ENCODE measurements around the gene RPS6KA6.
"Not testable (repeated sequence)": the region's sequence is repeated elsewhere in the genome, so short reads cannot be mapped to it uniquely, and the experiment has no call there.

RPS6KA6 gene

DNA sequence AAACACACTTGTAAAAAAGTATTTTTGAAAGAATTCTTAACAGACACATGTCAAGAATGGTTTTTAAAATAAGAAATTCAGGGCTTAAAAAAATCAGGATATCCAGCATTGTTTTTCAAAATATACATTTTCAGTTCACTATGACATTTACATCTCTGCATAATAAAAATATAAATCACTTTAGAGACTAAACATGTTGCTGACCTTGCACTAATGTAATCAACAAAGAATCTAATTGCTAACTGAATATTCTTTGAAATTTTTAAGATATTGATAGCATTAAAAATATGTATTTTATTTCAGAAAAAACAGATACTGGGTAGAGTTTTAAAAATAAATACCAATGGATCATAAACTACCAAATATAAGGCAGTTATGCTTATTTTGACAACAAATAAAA, 26.4 kb downstream of the RPS6KA6 start:
- no peak for DNase-seq

DNA sequence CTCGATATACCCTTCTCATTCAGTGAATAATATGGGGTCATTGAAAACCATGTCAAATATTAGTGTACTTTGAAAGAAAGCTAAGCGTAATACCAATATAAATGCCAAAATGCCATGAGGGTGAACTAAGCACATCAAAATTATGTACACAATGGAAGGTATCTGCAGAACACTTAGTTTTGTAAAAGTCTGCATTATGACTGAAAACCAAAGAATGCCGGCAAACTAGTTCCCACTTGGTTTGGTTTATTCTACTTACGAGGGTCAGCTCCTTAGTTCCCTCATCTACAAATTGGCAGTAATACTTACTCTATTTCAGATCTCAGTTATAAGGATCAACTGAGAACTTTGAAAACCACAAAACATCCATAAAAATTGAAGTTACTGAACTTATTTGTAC, 27.3 kb downstream of the RPS6KA6 start:
- no peak for DNase-seq

DNA sequence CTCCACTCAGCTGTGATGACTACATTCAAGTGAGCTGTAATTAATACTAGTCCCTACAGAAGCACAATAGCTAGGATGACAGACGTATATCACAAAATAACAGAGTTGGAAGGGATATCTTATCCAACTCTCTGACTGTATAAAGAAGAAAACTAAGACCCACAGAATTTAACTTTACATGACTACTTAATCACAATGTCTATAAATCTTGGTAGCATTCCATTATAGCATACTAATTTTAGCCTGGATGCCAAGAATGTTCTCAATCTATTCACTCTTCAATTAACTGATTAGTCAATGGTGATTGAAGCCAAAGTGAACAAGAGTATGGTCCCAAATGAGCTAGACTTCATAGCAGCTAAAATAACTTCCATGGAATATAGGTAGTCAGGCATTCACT, 31.2 kb downstream of the RPS6KA6 start:
- DNase-seq, result no peak

DNA sequence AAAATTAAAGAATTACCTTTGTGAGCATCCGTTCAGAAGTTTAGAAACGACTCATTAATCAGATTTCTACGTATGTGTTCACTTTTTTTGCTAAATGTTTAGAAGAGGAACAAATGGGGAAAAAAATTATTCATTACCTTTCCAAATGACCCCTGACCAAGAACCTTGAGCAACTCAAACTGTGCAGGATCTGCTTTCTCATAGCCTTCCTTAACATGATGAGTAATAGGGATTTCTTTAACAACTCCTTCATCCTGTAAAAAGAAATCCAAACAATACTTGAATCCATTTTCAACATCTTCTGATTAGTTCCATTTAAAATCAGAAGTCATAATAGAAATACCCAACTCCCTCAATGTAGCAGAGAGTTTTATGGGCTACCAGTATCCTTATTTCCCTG, 32.1 kb downstream of the RPS6KA6 start:
- no peak for DNase-seq

DNA sequence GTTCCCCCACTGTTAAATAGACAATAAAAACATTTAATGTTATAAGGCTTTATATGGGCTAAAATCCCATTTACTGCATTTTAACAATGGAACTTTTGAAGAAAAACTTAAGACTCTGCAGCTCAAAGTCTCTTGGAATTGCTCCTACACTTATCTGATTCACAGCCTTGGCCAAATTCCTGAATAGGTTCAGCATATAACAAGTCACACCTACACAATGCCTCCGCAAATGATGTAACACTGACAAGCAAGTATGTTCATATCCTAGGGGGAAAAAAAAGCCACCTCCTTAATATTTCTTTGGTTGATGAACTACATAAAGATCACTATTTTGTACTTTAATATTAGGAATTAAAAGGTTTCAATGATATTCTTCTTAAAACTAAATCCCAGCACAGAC, 34.5 kb downstream of the RPS6KA6 start:
- DNase-seq, result no peak

DNA sequence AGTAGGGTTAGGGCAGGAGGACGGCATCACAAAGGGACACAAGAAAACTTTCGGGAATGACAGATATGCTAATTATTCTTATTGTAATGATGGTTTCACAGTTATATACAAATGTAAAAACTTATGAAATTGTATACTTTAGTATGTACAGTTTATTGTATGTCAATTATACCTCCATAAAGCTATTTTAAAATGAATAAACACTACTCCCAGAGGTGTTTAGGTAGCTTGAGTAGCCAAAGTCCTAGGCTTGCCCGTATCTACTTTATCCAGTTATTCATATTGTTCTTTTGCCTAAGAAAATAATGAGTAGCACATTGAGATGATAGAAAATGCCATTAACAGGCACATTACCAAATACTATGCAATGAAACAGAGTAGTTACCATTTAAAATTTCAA, 43.0 kb downstream of the RPS6KA6 start:
- no peak for DNase-seq

DNA sequence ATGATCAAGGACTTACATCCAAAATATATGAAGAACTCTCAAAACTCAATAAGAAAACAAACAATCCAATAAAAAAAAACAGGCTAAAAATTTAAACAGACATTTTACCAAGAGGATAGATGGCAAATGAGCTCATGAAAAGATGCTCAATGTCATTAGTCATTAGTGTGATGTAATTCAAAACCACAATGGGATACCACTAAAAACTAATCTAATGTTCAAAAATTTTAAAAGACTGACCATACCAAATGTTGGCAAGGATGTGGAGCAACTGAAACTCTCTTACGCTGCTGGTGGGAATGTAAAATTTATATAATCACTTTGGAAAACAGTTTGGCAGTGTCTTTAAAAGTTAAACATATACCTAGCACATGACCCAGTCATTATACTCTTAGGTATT, 43.7 kb downstream of the RPS6KA6 start:
- no peak for DNase-seq

DNA sequence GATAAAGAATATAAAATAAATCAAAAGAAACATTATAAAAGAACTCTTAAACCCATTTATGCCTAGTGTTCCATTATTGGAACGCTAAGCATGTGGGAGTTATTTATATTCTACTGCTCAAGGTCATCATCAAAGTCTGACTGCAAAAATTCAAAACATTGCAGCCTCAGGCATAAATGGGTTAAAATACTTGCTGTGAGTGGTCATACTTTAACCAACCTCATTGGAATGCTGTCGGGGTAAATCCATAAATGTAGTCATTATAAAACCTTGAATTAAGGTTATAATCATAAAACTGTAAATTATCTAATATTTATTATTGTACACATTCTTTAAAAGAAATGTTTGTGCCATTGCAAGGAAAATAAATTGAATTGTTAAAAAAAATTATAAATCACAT, 55.0 kb downstream of the RPS6KA6 start:
- no peak for DNase-seq

DNA sequence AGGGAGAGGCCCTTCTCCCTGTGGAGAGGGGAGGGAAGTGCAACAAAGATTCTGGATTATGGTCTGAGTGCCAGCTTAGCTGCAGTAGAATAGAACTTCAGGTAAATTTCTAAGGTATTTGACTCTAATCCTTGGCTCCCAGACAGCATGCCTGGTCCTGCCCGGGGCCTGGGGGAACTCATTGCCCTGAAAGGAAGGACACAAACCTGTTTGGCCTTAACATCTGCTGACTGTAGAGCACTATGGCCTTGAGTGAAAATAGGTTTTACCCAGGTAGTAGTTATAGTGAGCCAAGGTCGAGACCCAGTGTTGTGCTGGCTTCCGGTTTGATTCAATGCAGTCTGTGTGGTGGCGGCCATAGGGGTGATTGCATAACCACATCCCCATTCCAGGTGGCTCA, 64.4 kb downstream of the RPS6KA6 start:
- no peak for DNase-seq

DNA sequence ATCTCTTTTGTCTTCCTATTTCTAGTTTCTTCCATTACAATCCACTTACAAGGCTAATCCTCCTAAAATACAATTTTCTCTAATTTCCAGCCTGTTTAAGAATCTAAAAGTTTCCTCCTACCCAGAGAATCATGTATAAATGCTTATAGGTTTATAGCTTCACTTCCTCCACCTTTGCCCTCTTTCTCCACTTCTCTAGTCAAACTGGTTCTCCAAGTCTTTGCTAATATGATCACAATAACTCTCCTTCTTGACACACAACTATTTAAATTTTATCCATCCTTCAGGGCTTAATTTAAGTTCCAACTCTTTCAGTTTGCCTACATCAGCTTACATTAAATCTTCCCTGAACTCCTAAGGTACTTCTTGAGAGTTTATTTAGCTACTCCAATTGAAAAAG, 69.2 kb downstream of the RPS6KA6 start:
- DNase-seq, result no peak

DNA sequence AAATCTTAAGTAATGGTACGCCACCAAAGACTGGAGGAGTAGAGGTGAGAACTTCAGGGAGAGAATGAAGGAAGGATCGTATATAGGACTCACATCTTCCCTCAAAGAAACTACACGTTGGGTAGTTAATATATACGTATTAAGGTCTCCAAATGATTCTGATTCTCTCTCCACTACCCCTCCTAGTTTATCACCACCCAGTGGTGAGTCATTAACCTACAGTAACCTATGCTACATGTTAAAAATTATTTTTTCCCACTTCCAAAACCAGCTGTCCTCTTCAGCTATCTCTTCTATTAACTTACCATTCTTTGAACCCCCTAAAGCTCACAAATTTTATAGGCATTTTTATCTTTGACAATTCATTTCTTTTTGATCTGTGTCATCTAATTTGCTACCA, 69.7 kb downstream of the RPS6KA6 start:
- no peak for DNase-seq

DNA sequence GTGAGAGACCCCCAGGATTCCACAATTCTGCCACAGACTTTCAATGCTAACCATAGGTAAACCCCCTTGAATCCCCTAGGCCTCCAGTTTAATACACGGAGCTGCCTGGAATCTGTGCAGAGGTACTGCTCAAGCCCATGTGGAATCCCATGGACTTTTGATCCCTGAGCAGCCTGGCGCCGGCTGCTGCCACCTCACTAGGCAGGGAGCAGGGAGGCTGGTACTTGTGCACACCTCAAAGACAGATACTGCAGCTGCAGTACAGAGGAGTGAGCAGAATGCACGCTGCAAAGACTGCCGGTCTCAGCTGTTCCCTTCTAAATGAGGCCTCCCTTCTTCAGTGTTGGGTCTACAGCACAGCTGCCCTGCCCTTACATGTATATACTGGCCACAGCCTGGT, 79.4 kb downstream of the RPS6KA6 start:
- DNase-seq, result no peak

DNA sequence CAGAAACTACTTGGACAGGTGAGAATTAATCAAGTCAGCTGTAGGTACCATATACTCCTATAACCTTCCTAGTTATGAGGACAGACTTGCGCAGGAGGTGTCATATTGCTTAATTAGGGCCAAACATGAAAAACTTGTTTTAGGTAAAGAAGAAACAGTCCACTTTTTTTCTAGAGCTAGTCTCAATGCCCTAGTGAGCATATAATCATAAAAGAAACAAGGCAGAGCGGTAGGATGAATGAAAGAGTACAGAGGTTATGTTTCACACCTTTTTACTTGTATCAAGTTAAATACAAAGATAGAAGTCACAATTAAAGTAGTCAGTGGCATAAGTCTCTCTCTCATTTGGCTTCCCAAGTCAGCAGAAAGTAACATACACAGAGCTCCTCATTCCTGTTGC, 88.9 kb downstream of the RPS6KA6 start:
- no peak for DNase-seq

DNA sequence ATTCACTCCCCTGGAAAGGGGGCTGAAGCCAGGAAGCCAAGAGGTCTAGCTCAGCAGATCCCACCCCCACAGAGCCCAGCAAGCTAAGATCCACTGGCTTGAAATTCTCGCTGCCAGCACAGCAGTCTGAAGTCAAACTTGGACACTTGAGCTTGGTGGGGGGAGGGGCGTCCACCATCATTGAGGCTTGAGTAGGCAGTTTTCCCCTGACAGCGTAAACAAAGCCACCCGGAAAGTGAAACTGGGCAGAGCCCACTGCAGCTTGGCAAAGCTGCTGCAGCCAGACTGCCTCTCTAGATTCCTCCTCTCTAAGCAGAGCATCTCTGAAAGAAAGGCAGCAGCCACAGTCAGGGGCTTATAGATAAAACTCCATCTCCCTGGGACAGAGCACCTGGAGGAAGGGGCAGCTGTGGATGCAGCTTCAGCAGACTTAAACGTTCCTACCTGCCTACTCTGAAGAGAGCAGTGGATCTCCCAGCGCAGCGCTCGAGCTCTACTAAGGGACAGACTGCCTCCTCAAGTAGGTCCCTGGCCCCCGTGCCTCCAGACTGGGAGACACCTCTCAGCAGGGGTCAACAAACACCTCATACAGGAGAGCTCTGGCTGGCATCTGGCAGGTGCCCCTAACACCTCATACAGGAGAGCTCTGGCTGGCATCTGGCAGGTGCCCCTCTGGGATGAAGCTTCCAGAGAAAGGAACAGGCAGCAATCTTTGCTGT, 108.4 kb downstream of the RPS6KA6 start:
- DNase-seq, result not testable (repeated sequence)

DNA sequence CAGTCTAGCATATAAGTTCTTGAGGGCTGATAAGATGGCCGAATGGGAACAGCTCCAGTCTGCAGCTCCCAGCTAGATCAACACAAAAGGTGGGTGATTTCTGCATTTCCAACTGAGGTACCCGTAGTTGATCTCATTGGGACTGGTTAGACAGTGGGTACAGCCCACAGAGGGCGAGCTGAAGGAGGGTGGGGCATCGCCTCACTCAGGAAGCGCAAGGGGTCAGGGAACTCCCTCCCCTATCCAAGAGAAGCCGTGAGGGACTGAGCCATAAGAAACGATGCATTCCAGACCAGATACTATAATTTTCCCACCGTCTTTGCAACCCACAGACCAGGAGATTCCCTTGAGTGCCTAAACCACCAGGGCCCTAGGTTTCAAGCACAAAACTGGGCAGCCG, 109.0 kb downstream of the RPS6KA6 start:
- no peak for DNase-seq

DNA sequence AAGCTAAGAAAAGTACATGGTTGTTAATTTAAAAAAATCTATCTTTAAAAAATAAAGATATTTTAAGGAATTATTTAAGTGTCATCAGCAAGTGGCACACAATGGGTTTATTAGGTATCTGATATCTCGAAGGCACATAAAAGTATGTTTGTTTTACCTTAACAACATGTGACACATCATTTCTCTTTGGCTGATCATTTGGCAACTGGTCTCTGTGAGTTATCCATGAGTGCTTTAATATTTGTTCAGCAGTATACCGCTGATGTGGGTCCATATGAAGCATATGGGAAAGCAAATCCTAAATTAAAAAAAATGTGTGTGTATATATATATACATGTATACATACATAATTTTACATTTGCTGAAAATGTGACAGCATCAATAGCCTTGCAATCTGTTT, 123.2 kb downstream of the RPS6KA6 start:
- no peak for DNase-seq

DNA sequence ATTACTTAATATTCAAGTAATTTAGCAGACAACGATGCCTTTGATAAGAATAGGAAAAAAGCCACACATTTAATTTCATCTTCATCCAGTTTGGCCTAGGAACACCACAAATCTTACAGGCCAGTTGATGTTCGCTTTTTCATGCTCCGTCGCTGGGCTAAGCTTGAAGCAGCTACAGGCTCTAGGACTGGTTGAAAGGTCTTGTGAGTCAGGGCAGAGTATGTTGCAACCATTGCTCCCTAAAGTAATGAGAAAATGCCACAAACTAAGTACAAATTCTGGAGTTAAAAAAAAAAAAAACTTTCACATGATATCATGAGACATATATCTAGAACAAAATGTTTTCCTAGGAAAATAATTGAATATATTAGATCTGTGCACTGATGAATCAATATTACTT, 123.8 kb downstream of the RPS6KA6 start:
- no peak for DNase-seq

DNA sequence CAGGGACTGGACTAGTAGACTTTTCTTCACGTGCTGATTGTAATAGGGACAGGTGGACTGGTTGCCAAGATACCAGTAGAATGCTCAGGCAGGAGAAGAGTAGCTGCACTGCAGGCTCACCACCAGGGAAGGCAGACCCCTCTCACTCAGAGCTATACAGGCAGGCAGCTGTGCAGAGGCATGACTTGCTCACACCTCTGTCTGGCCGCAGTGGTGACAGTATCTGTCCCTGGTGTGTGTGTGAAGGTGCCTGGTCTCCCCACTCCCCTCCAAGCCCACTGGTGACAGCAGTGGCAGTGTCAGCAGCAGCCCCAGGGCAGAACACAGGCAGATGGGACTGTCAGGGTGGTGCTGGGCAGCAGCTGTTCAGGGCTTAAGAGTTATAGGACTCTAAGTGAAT, 140.7 kb downstream of the RPS6KA6 start:
- no peak for DNase-seq

DNA sequence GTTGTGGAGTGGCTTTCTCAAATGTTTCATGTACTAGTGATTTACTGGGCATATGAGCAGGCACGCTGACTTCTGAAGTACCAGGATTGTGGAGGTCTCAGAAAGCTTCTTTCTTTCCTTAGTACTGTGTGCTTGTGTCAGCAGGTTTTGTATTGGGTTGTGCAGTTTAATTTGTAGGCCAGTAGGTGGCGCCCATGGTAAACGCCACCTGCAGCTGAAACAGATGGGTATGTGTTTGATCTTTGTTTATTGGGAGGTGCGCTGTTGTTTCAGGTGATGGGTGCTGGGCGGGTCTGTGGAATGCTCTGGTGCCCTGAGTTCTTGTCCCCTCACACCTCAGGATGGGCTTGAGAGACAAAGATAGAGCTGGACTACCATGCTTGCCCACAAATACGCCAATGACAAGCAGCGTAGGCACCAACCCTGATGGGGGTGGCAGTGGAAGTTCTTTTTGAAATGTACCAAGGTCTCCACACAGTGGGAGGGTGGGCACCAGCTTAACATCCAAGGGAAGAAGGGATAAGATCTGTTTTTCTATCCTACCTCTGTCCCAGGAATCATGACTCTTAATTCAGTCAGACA, 141.5 kb downstream of the RPS6KA6 start:
- no peak for DNase-seq

DNA sequence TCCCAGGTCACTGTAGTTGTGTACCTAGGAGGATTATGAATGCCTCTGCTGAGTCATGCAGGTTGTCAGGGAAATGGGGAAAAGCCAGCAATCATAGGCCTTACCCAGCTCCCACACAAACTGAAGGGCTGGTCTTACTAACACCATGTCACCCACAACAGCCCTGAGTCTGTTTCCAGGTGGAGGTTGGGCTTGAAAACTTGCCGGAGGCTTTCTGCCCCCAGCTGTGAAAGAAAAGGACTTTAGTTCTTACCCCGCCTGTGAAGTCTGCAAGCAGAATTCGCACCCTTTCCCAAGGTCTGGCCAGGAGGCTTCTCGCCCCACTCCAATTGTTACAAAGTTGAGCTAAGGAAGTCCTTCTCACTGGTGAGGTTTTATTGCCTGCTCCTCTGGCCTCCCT, 143.9 kb downstream of the RPS6KA6 start:
- DNase-seq, result no peak
